ENCODE results near the gene TRIP10. TPM values are rescaled to one million over a fixed set of nuclear protein-coding genes. Genes with fewer than 3 reads are reported as not detected.
A peak's percentile ranks its signal among the peaks of the same experiment; 100 is the strongest.

The TRIP10 gene
- total and polyA plus RNA-seq, 2 of the 13 experiments (the other 11 are each of a cell fraction or from before 2014, with no cell fraction given): 32.5 to 33.2 TPM

- TF ChIP-seq, protein P1, sequence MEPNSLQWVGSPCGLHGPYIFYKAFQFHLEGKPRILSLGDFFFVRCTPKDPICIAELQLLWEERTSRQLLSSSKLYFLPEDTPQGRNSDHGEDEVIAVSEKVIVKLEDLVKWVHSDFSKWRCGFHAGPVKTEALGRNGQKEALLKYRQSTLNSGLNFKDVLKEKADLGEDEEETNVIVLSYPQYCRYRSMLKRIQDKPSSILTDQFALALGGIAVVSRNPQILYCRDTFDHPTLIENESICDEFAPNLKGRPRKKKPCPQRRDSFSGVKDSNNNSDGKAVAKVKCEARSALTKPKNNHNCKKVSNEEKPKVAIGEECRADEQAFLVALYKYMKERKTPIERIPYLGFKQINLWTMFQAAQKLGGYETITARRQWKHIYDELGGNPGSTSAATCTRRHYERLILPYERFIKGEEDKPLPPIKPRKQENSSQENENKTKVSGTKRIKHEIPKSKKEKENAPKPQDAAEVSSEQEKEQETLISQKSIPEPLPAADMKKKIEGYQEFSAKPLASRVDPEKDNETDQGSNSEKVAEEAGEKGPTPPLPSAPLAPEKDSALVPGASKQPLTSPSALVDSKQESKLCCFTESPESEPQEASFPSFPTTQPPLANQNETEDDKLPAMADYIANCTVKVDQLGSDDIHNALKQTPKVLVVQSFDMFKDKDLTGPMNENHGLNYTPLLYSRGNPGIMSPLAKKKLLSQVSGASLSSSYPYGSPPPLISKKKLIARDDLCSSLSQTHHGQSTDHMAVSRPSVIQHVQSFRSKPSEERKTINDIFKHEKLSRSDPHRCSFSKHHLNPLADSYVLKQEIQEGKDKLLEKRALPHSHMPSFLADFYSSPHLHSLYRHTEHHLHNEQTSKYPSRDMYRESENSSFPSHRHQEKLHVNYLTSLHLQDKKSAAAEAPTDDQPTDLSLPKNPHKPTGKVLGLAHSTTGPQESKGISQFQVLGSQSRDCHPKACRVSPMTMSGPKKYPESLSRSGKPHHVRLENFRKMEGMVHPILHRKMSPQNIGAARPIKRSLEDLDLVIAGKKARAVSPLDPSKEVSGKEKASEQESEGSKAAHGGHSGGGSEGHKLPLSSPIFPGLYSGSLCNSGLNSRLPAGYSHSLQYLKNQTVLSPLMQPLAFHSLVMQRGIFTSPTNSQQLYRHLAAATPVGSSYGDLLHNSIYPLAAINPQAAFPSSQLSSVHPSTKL (CRISPR knock-in tag; IDR thresholded peaks at IDR 0.05): peak; percentile 87
- TF ChIP-seq, protein P2, sequence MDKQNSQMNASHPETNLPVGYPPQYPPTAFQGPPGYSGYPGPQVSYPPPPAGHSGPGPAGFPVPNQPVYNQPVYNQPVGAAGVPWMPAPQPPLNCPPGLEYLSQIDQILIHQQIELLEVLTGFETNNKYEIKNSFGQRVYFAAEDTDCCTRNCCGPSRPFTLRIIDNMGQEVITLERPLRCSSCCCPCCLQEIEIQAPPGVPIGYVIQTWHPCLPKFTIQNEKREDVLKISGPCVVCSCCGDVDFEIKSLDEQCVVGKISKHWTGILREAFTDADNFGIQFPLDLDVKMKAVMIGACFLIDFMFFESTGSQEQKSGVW (CRISPR knock-in tag; IDR thresholded peaks at IDR 0.05; ENCODE audit: borderline replicate concordance): no peak
- TF ChIP-seq GTF2F1 (IDR thresholded peaks at IDR 0.05; ENCODE audit: low read length): peak; percentile 88; the same call in 1 of the 2 replicates
- TF ChIP-seq, protein P3, sequence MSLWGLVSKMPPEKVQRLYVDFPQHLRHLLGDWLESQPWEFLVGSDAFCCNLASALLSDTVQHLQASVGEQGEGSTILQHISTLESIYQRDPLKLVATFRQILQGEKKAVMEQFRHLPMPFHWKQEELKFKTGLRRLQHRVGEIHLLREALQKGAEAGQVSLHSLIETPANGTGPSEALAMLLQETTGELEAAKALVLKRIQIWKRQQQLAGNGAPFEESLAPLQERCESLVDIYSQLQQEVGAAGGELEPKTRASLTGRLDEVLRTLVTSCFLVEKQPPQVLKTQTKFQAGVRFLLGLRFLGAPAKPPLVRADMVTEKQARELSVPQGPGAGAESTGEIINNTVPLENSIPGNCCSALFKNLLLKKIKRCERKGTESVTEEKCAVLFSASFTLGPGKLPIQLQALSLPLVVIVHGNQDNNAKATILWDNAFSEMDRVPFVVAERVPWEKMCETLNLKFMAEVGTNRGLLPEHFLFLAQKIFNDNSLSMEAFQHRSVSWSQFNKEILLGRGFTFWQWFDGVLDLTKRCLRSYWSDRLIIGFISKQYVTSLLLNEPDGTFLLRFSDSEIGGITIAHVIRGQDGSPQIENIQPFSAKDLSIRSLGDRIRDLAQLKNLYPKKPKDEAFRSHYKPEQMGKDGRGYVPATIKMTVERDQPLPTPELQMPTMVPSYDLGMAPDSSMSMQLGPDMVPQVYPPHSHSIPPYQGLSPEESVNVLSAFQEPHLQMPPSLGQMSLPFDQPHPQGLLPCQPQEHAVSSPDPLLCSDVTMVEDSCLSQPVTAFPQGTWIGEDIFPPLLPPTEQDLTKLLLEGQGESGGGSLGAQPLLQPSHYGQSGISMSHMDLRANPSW (CRISPR knock-in tag; IDR thresholded peaks at IDR 0.05; ENCODE audit: borderline replicate concordance): peak; percentile 83
- TF ChIP-seq LCORL (IDR thresholded peaks at IDR 0.05): 0 out of 2 replicates have a peak, but pooled peaks have one; percentile 49
- peak; percentile 98 for TF ChIP-seq LCORL (CRISPR knock-in tag; IDR thresholded peaks at IDR 0.05)
- no peak for TF ChIP-seq ZNF235 (CRISPR knock-in tag; IDR thresholded peaks at IDR 0.05; ENCODE audit: borderline replicate concordance)
- peak; percentile 59; the same call in 1 of the 2 replicates for TF ChIP-seq ARID2 (CRISPR knock-in tag; IDR thresholded peaks at IDR 0.05; ENCODE audit: borderline replicate concordance)
- TF ChIP-seq KMT2B (CRISPR knock-in tag; IDR thresholded peaks at IDR 0.05): peak; percentile 84; the same call in 1 of the 2 replicates
- no peak for TF ChIP-seq MATR3 (CRISPR knock-in tag; IDR thresholded peaks at IDR 0.05)
- TF ChIP-seq TBP (CRISPR knock-in tag; IDR thresholded peaks at IDR 0.05): no peak
- TF ChIP-seq NBN (conservative IDR thresholded peaks at IDR 0.05): no peak
- TF ChIP-seq ZNF138 (CRISPR knock-in tag; IDR thresholded peaks at IDR 0.05; ENCODE audit: low read depth): no peak
- TF ChIP-seq ZNF3 (CRISPR knock-in tag; IDR thresholded peaks at IDR 0.05): no peak
- no peak for TF ChIP-seq IKZF4 (CRISPR knock-in tag; IDR thresholded peaks at IDR 0.05; ENCODE audit: borderline replicate concordance, low read depth, not compliant biosample characterization)
- no peak for TF ChIP-seq MYNN (CRISPR knock-in tag; IDR thresholded peaks at IDR 0.05; ENCODE audit: low read depth)
- no peak for TF ChIP-seq MAFK (conservative IDR thresholded peaks at IDR 0.05 in 1 of 2, IDR thresholded peaks at IDR 0.05 in 1 of 2; ENCODE audit: low read length in 2 of 2)
- TF ChIP-seq KDM2A (CRISPR knock-in tag; IDR thresholded peaks at IDR 0.05; ENCODE audit: borderline replicate concordance, low read depth): peak; percentile 62
- TF ChIP-seq, protein P4, sequence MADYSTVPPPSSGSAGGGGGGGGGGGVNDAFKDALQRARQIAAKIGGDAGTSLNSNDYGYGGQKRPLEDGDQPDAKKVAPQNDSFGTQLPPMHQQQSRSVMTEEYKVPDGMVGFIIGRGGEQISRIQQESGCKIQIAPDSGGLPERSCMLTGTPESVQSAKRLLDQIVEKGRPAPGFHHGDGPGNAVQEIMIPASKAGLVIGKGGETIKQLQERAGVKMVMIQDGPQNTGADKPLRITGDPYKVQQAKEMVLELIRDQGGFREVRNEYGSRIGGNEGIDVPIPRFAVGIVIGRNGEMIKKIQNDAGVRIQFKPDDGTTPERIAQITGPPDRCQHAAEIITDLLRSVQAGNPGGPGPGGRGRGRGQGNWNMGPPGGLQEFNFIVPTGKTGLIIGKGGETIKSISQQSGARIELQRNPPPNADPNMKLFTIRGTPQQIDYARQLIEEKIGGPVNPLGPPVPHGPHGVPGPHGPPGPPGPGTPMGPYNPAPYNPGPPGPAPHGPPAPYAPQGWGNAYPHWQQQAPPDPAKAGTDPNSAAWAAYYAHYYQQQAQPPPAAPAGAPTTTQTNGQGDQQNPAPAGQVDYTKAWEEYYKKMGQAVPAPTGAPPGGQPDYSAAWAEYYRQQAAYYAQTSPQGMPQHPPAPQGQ (CRISPR knock-in tag; IDR thresholded peaks at IDR 0.05; ENCODE audit: borderline replicate concordance): no peak
- TF ChIP-seq ZNF550 (CRISPR knock-in tag; IDR thresholded peaks at IDR 0.05; ENCODE audit: borderline replicate concordance): 0 out of 2 replicates have a peak, but pooled peaks have one; percentile 73
Observed at GRCh38 chr19:6720369-6721137, 18.9 kb upstream of the TRIP10 start, which contains the start of gene C3 (continued).

Measured in HepG2 (cell line).